Heart left ventricle (tissue), 13 donors: ENCODE data around the gene C11orf97.

Experiments used
- CTCF ChIP-seq, 12 donors: fragments of 200-600 bp; sonication (generic) in 4 of 12; IDR thresholded peaks; one replicate each; pipeline versions ENCODE4 v1.5.0 to v1.8.0; 2018 to 2022; ENCODE audit warnings: antibody characterized with exemption in 12 of 12, mild to moderate bottlenecking in 5 of 12
- POLR2A ChIP-seq, 2 donors: fragments of 450-650 bp; IDR thresholded peaks; one replicate each; pipeline ENCODE4 v1.6.1; 2017; ENCODE audit warnings: antibody characterized with exemption in 2 of 2, mild to moderate bottlenecking in 2 of 2, moderate library complexity in 2 of 2
- donor health status: ischemic (EF 13 %, LVEDD 7.1; RV severe dilation, severe dysfunction).
- donor health status: DM: no; HTN: yes; CAD: no.
- donor health status: DM: no; HTN: no; CAD: no.
- donor health status: ischemic (EF 25% LVEDD 6.9; RV normal size, moderate dysfunction).
- donor health status: ischemic (EF 25% LVEDD 5.7; RV mildly dilated, moderate dysfunction).
- donor health status: ischemic (EF 35%, LVEDD 5.7; RV mildly dilated, moderate dysfunction).
- donor health status: nonischemic (EF 11% LVEDD 7.7; RV severe dilation, severe dysfunction).
- donor health status: DM: yes; HTN: yes; CAD: no.
- donor health status: PGD.
- donor health status: ischemic (EF 29% LVEDD 5.4; RV normal size, mild dysfunction).
- donor health status: nonischemic (EF 23%, LVEDD 6.1; RV moderate dilation, normal function).

GRCh38 chr11:94477624-94478023 lies 34.6 kb upstream of the C11orf97 start:
- no peak for TF ChIP-seq CTCF (IDR thresholded peaks at IDR 0.05)
- TF ChIP-seq POLR2A (IDR thresholded peaks at IDR 0.05): no peak
